IMR-90 (cell line): Measurements from ENCODE around the gene SFR1. TPM values are rescaled to one million over a fixed set of nuclear protein-coding genes. Genes with fewer than 3 reads are reported as not detected.
A peak's percentile ranks its signal among the peaks of the same experiment; 100 is the strongest.

Source experiments
- ATAC-seq: fragments of 200-7000 bp; cut with Tn5 transposase; 2 replicates; pipeline ENCODE4 v1.9.1; 2020; ENCODE audit warnings: low read depth, mild to moderate bottlenecking, moderate library complexity
- BruUV-seq: library from RNA; stranded (reverse); fragments of 400-500 nt; replicated peaks from 2 replicates; lab custom pipeline; 2021; lab: Mats Ljungman, UMichigan
- CTCF ChIA-PET: fragments of 300-600 bp; formaldehyde crosslinking; extraction: SDS; loops from one replicate; lab custom pipeline; 2021; ENCODE audit warnings: antibody characterized with exemption; lab: Yijun Ruan, JAX
- POLR2A ChIA-PET: fragments of 300-600 bp; sonication (Branson Sonifier 250); formaldehyde crosslinking; loops from one replicate; lab custom pipeline; 2022; ENCODE audit warnings: antibody characterized with exemption; ENCODE audit not compliant: unreplicated experiment; lab: Charles Lee
- DNase-seq: peaks from one replicate; pipeline ENCODE4 v3.0.0; 2013
- H2AFZ ChIP-seq: replicated peaks from 2 replicates; pipeline ENCODE3; 2013; ENCODE audit warnings: low read length, mild to moderate bottlenecking; ENCODE audit not compliant: poor library complexity
- H2AK5ac ChIP-seq: 2 replicates; pipeline ENCODE4 v1.6.1; 2013; ENCODE audit warnings: low read depth, low read length, inconsistent platforms
- H2AK9ac ChIP-seq: replicated peaks from 2 replicates; pipeline ENCODE3; 2013; ENCODE audit warnings: mild to moderate bottlenecking, low read depth, low read length, moderate library complexity; ENCODE audit not compliant: poor library complexity
- H2BK120ac ChIP-seq: 2 replicates; pipeline ENCODE4 v1.6.1; 2013; ENCODE audit warnings: low read depth, low read length, inconsistent platforms
- H2BK15ac ChIP-seq: 3 replicates; pipeline ENCODE4 v1.6.1; 2013; ENCODE audit warnings: low read depth, low read length, inconsistent platforms
- H2BK20ac ChIP-seq: 2 replicates; pipeline ENCODE4 v1.6.1; 2013; ENCODE audit warnings: low read depth, mild to moderate bottlenecking, inconsistent platforms, low read length, moderate library complexity
- H2BK5ac ChIP-seq: 2 replicates; pipeline ENCODE4 v1.6.1; 2013; ENCODE audit warnings: mild to moderate bottlenecking, low read depth, low read length, inconsistent platforms; ENCODE audit not compliant: poor library complexity, severe bottlenecking
- H3K14ac ChIP-seq: replicated peaks from 2 replicates; pipeline ENCODE4 v1.6.1; 2013; ENCODE audit warnings: low read depth, low read length, inconsistent platforms
- H3K18ac ChIP-seq: 2 replicates; pipeline ENCODE4 v1.6.1; 2013; ENCODE audit warnings: low read depth, low read length, control low read depth
- H3K23ac ChIP-seq: 2 replicates; pipeline ENCODE4 v1.6.1; 2013; ENCODE audit warnings: low read depth, low read length, inconsistent platforms
- H3K27ac ChIP-seq: 2 replicates; pipeline ENCODE4 v1.5.1; 2013; ENCODE audit warnings: mild to moderate bottlenecking, control low read depth, low read length; ENCODE audit not compliant: insufficient read depth
- H3K27me3 ChIP-seq: 2 replicates; pipeline ENCODE4 v1.6.1; 2013; ENCODE audit warnings: low read length; ENCODE audit not compliant: control insufficient read depth, insufficient read depth
- H3K36me3 ChIP-seq: 2 replicates; pipeline ENCODE4 v1.6.1; 2013; ENCODE audit warnings: low read length, mixed read lengths; ENCODE audit not compliant: control insufficient read depth, insufficient read depth
- H3K4ac ChIP-seq: 2 replicates; pipeline ENCODE4 v1.6.1; 2013; ENCODE audit warnings: low read depth, low read length, inconsistent platforms
- H3K4me1 ChIP-seq: 2 replicates; pipeline ENCODE4 v1.6.1; 2013; ENCODE audit warnings: low read length, mixed read lengths; ENCODE audit not compliant: control insufficient read depth, insufficient read depth
- H3K4me2 ChIP-seq: 2 replicates; pipeline ENCODE4 v1.6.1; 2013; ENCODE audit warnings: low read depth, mild to moderate bottlenecking, control low read depth, low read length, moderate library complexity
- H3K4me3 ChIP-seq: 2 replicates; pipeline ENCODE4 v1.5.1; 2013; ENCODE audit warnings: low read depth, mild to moderate bottlenecking, control low read depth, low read length, moderate library complexity; ENCODE audit not compliant: insufficient read depth
- H3K56ac ChIP-seq: 2 replicates; pipeline ENCODE4 v1.6.1; 2013; ENCODE audit warnings: low read length, inconsistent platforms; ENCODE audit not compliant: insufficient read depth; ENCODE audit errors: extremely low read depth
- H3K79me1 ChIP-seq, 2 experiments: 2 replicates each; pipeline ENCODE4 v1.6.1; 2013; ENCODE audit warnings: low read length in 2 of 2, inconsistent platforms in 1 of 2, low read depth in 1 of 2
- H3K9ac ChIP-seq: 2 replicates; pipeline ENCODE4 v1.6.1; 2013; ENCODE audit warnings: low read depth, low read length, control low read depth
- H3K9me1 ChIP-seq: 2 replicates; pipeline ENCODE4 v1.6.1; 2013; ENCODE audit warnings: low read length, inconsistent platforms; ENCODE audit not compliant: insufficient read depth
- H3K9me3 ChIP-seq: 2 replicates; pipeline ENCODE4 v1.6.1; 2013; ENCODE audit warnings: low read length; ENCODE audit not compliant: control insufficient read depth, insufficient read depth
- H4K20me1 ChIP-seq: 2 replicates; pipeline ENCODE4 v1.6.1; 2013; ENCODE audit warnings: low read length, inconsistent platforms; ENCODE audit not compliant: insufficient read depth
- H4K5ac ChIP-seq: 2 replicates; pipeline ENCODE4 v1.6.1; 2013; ENCODE audit warnings: mild to moderate bottlenecking, low read depth, low read length, control low read depth
- H4K8ac ChIP-seq, 2 experiments: 2 replicates each; pipeline ENCODE4 v1.6.1; 2013; ENCODE audit warnings: low read depth in 2 of 2, low read length in 2 of 2, control low read depth in 1 of 2, inconsistent platforms in 1 of 2
- H4K91ac ChIP-seq: 2 replicates; pipeline ENCODE4 v1.6.1; 2013; ENCODE audit warnings: low read depth, low read length, inconsistent platforms; ENCODE audit not compliant: insufficient read depth
- RFX5 ChIP-seq: IDR thresholded peaks from 2 replicates; pipeline ENCODE4 v1.8.0; 2012; ENCODE audit warnings: low read depth, mild to moderate bottlenecking, low read length, moderate library complexity
- dilution Hi-C: fragments of 300-500 bp; cut with HindIII; formaldehyde crosslinking; loops from one replicate; pipeline ENCODE4 v1.14.3; 2018; ENCODE audit warnings: low sequenced_read_pairs; ENCODE audit not compliant: unreplicated experiment
- in situ Hi-C: fragments of 300-500 bp; cut with MboI; formaldehyde crosslinking; loops from 3 replicates; pipeline ENCODE4 v1.14.3; 2019; ENCODE audit warnings: low sequenced_read_pairs, inconsistent platforms, mixed read lengths
- intact Hi-C: fragments of 100-400 bp; cut with micrococcal nuclease; formaldehyde crosslinking; loops from 2 replicates; pipeline ENCODE4 v1.10.0; 2022
- polyA plus RNA-seq, 3 experiments: library from polyadenylated mRNA; depleted of rRNA; stranded (reverse); fragments of >200 nt; gene quantifications; 2 replicates each; pipeline ENCODE4 v1.2.3, GENCODE V29; 2012; ENCODE audit warnings: low replicate concordance in 1 of 3
- total RNA-seq: library from RNA; depleted of rRNA; stranded (reverse); fragments of >200 nt; gene quantifications from 2 replicates; pipeline ENCODE4 v1.2.3, GENCODE V29; 2012

SFR1 gene
- total and polyA plus RNA-seq, 2 of the 4 experiments (the other 2 are of a cell fraction) = 1.6 to 2.3 TPM

DNA sequence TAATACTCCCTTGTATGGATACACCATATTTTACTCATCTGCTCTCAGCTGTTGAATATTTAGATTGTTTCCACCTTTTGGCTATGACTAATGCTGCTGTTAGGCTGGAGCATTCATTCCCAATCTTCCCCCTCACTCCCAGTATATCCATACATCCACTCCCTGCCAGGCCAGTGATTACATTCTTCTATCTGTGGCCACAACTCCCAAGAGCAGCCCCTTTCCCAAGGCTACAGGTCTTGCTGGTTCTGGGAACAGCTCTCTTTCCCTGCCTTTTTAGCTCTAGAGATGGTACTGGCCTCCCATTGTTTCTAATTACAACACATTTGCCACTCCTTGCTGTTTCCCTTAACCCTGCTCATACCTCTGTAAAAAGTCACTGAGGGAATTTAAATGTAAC is 28.2 kb downstream of the SFR1 start:
- no peak overlapping the region for H4K91ac ChIP-seq
- no peak overlapping the region for H3K4ac ChIP-seq
- H3K27ac ChIP-seq = no peak overlapping the region
- no peak overlapping the region for H2AFZ ChIP-seq
- H2BK15ac ChIP-seq = no peak overlapping the region
- no peak overlapping the region for H2BK5ac ChIP-seq
- no peak overlapping the region for H2BK120ac ChIP-seq
- H3K9me3 ChIP-seq = peaks cover 3% of the 10 kb centered on the region
- no peaks in the 10 kb centered on the region for H3K36me3 ChIP-seq
- no TSS peak for BruUV-seq
- DNase-seq (peak; percentile 28), ATAC-seq (peak; percentile 24; the same call in 1 of the 2 replicates)
- H4K5ac ChIP-seq = no peak overlapping the region
- ChIA-PET CTCF (no interaction called here), POLR2A (no interaction called here)
- no peak overlapping the region for H3K56ac ChIP-seq
- H3K79me1 ChIP-seq = no peaks in the 10 kb centered on the region
- dilution Hi-C loops = no loop called here
- no peaks in the 10 kb centered on the region for H3K4me1 ChIP-seq
- H2BK20ac ChIP-seq = no peak overlapping the region
- H3K23ac ChIP-seq = no peak overlapping the region
- no peak overlapping the region for H3K9ac ChIP-seq
- H2AK5ac ChIP-seq = no peak overlapping the region
- intact Hi-C loops = no loop called here
- peaks cover 23% of the 10 kb centered on the region for H3K27me3 ChIP-seq
- H3K18ac ChIP-seq = no peak overlapping the region
- H3K4me2 ChIP-seq = no peak overlapping the region
- H3K9me1 ChIP-seq = no peaks in the 10 kb centered on the region
- H4K20me1 ChIP-seq = no peaks in the 10 kb centered on the region
- no peak overlapping the region for H4K8ac ChIP-seq
- H3K14ac ChIP-seq = no peak overlapping the region
- no peak for TF ChIP-seq RFX5
- in situ Hi-C loops = no loop called here
- H2AK9ac ChIP-seq = no peak overlapping the region
- H3K4me3 ChIP-seq = no peak overlapping the region
